AG04449 (cell line): ENCODE measurements around the gene POFUT1.

Source experiments
- CTCF ChIA-PET: fragments of 350-600 bp; formaldehyde crosslinking; extraction: SDS; loops from one replicate; lab custom pipeline; 2021; ENCODE audit warnings: antibody characterized with exemption; lab: Yijun Ruan, JAX
- POLR2A ChIA-PET: fragments of 400-600, 350-600 bp; formaldehyde crosslinking; extraction: SDS; loops from one replicate; lab custom pipeline; 2020; ENCODE audit warnings: antibody characterized with exemption, inconsistent platforms; lab: Yijun Ruan, JAX
- DNase-seq: peaks from one replicate; pipeline ENCODE4 v3.0.0-alpha.2; 2010; ENCODE audit warnings: low read depth, low spot score
- H3K4me3 ChIP-seq: 2 replicates; pipeline ENCODE4 v1.5.1; 2011; ENCODE audit warnings: low read depth, mild to moderate bottlenecking, control low read depth, low read length
- TF ChIP-seq, protein P1 (sequence below): IDR thresholded peaks from one replicate; pipeline ENCODE4 v1.5.1; 2011; ENCODE audit warnings: mild to moderate bottlenecking, moderate library complexity, low read length, control low read depth, inconsistent platforms; ENCODE audit not compliant: insufficient read depth; ENCODE audit errors: missing control alignments

Gene POFUT1

DNA sequence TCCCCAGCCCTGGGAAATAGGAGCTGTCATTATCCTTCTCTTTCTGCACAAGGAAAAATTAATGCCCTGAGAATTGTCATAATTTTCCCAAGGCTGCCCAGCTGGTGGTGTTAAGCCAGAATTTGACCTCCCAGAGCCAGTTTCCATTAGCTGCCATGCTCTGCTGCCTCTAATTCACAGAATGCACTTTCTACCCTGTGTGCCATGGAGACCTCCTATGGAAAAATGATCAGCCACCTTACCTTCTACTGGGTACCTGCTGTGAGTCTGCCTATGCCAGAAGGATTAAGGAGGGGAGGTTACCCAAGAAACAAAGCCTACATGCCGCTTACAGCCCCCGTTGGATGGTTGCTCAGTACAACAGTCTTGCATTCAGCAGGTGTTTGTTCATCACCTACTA, 29.1 kb downstream of the POFUT1 start:
- TF ChIP-seq, protein P1, sequence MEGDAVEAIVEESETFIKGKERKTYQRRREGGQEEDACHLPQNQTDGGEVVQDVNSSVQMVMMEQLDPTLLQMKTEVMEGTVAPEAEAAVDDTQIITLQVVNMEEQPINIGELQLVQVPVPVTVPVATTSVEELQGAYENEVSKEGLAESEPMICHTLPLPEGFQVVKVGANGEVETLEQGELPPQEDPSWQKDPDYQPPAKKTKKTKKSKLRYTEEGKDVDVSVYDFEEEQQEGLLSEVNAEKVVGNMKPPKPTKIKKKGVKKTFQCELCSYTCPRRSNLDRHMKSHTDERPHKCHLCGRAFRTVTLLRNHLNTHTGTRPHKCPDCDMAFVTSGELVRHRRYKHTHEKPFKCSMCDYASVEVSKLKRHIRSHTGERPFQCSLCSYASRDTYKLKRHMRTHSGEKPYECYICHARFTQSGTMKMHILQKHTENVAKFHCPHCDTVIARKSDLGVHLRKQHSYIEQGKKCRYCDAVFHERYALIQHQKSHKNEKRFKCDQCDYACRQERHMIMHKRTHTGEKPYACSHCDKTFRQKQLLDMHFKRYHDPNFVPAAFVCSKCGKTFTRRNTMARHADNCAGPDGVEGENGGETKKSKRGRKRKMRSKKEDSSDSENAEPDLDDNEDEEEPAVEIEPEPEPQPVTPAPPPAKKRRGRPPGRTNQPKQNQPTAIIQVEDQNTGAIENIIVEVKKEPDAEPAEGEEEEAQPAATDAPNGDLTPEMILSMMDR = no peak
- POLR2A ChIA-PET = no interaction called here

DNA sequence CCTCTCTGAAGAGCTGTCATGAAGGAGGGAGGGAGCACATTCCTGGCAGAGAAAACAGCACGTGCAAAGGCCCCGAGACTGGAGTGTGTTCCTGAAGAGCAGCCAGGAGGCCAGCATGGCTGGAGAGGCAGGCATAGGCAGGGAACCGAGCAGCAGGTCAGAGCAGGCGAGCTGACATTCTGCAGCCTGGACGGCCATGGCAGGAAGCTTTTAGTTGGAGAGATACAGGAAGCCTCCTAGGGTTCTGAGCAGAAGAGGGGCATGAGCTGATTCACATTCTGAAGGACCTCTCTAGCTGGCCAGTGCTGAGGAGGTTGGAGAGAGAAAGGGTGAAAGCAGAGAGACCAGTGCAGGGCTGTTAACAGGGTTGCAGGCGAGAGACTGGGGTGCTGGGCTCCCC, 29.7 kb downstream of the POFUT1 start:
- H3K4me3 ChIP-seq = no peak overlapping the region
- TF ChIP-seq, protein P1 = no peak
- DNase-seq = no peak
- CTCF ChIA-PET = no interaction called here
- POLR2A ChIA-PET = no interaction called here

More for the DNA sequence above, 29.1 kb downstream of the POFUT1 start:
- CTCF ChIA-PET = no interaction called here
- DNase-seq = no peak
- no peak overlapping the region for H3K4me3 ChIP-seq

DNA sequence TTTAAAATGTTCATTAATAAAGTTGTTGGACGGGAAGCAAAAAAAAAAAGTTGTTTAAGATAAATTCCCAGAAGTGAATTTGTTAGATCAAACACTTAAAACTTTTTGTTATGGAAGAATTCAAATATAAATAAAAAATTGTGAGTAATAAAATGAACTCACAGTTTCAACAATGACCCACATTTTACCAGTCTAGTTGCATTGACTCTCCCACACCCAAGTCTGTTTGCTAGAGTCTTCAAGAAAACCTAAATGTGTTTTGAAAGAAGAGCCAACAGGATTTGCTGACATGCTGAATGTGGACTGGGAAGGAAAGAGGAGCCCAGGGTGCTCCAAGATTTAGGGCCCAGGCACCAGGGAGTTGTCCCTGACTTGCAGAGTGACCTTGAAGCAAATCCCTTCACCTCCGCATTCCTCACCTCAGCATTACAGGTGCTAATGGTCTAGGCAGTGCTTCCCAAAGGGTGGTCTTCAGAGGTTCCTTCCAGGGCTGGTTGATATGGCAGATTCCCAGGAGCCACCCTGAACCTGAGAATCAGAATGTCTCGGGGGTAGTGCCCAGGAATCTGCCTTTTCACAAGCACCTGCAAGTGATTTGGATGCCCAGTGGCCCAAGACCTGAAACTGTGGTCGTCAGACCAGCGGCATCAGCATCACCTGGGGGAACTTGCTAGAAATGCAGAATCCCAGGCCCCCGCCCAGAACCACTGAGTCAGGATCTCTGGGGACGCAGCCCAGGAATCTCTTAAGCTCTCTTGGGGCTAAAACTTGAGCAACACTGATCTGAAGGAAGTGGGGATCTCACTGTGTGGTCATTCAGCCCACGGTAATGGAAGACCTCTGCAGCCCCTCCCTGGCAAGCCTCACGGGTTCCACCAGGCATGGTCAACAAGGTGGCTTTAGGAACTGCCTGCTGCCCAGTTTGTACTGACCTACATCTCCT, 31.1 kb downstream of the POFUT1 start:
- DNase-seq = no peak
- TF ChIP-seq, protein P1 = no peak
- POLR2A ChIA-PET = no interaction called here
- CTCF ChIA-PET = no interaction called here
- no peak overlapping the region for H3K4me3 ChIP-seq

DNA sequence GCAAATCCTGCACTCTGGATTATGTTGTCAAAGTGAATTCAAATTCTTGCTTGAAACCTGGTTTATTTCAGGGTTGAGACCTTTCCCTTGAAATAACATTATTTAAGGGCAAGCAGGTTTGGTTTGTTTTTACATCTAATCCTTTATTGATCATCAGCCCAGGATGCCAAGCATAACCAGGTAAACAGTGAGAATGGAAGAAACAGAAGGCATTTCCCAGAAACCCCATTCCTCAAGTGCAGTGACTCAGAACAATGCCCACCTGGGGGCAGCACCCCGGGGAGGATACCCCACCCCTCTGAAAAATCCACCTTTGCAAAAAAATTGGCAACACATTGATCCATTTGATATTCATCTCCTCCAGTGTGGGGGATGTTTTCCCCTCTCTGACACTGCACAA, 32.5 kb downstream of the POFUT1 start:
- ChIA-PET CTCF (interaction anchor here (0.7 kb wide), 1 partner anchor 93 kb away, joined by 3 read pairs; no protein-coding TSS in a partner anchor), POLR2A (no interaction called here)
- TF ChIP-seq, protein P1 = no peak
- H3K4me3 ChIP-seq = no peak overlapping the region
- DNase-seq = no peak

DNA sequence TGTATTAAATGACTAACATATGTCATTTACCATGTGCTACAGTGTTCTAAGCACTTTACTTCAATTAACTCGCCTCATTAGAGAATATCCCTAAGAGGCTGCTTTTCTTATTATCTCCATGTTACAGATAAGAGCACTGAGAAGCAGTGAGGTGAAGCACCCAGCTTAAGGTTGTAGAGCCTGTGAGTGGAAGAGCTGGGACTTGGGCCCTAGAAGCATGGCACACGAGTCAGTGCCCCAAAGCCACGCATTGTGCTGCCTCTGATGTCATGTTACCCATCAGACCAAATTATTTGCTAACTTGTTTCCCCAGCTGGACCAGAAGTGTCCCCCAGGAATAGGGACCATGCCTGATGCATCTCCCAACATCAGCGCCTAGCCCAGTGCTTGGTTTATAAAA, 34.1 kb downstream of the POFUT1 start:
- TF ChIP-seq, protein P1 = no peak
- DNase-seq = no peak
- POLR2A ChIA-PET = no interaction called here
- no peak overlapping the region for H3K4me3 ChIP-seq
- CTCF ChIA-PET = interaction anchor here (1.0 kb wide), 1 partner anchor 8 kb away, joined by 3 read pairs; no protein-coding TSS in a partner anchor

DNA sequence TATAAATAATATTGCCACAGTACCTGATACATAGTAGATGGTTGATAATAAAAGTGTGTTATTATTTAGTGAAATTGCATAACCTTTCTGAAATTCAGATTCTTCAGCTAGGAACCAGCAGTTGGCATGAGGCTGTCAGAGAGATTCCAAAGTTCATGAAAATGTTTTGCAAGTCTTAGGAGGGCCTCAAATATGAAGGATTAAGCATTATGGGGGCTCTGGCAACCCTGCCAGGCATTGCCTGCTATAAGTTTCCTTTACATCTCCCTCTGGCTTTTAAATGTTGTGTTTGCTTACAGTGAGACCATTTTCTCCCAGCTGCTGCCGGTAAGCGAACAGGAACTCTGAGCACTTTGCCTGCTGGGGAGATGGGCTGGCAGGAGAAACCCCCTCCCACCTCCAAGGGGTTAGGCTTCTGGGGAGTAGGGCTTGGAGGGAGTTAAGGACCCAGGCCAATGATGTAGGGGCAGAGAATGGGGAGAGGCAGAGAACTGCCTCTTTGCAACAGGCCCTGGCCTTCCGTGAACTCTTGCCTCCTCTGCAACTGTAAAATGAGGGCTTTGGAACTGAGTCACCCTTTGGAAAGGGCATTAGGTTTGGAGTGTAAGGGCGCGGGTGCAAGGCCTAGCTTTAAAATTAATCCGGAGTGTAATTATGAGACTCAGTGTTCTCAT, 36.6 kb downstream of the POFUT1 start:
- no peak for DNase-seq
- TF ChIP-seq, protein P1 = no peak
- ChIA-PET POLR2A (no interaction called here), CTCF (no interaction called here)
- H3K4me3 ChIP-seq = no peak overlapping the region
